NCI-H146 treated with DMSO at 0.1 percent for 48 hours (cell line): Measurements from ENCODE around the gene KCNH1.

ENCODE experiments used
- DNase-seq: peaks from one replicate; lab custom pipeline; 2025; ENCODE audit not compliant: unreplicated experiment; lab: John Stamatoyannopoulos, UW

KCNH1 gene

GRCh38 chr1:210920716-210921694, 212.9 kb downstream of the KCNH1 start:
- DNase-seq = no peak

GRCh38 chr1:210920258-210920657, 213.7 kb downstream of the KCNH1 start:
- DNase-seq = no peak

GRCh38 chr1:210918893-210919292, 215.1 kb downstream of the KCNH1 start:
- no peak for DNase-seq

- no peak for DNase-seq
Observed at GRCh38 chr1:210917560-210918169, 216.3 kb downstream of the KCNH1 start.

GRCh38 chr1:210916548-210916947, 217.4 kb downstream of the KCNH1 start:
- DNase-seq = no peak

GRCh38 chr1:210915890-210916507, 217.9 kb downstream of the KCNH1 start:
- no peak for DNase-seq

GRCh38 chr1:210912752-210913151, 221.2 kb downstream of the KCNH1 start:
- DNase-seq = no peak

- DNase-seq = no peak
Observed at GRCh38 chr1:210910020-210910575, 223.8 kb downstream of the KCNH1 start.

- DNase-seq = no peak
Observed at GRCh38 chr1:210908791-210909190, 225.2 kb downstream of the KCNH1 start.

- DNase-seq = no peak
Observed at GRCh38 chr1:210908257-210908656, 225.7 kb downstream of the KCNH1 start.

- DNase-seq = no peak
Observed at GRCh38 chr1:210907251-210907805, 226.6 kb downstream of the KCNH1 start.

GRCh38 chr1:210905944-210906453, 227.9 kb downstream of the KCNH1 start:
- DNase-seq = no peak

GRCh38 chr1:210905365-210905904, 228.5 kb downstream of the KCNH1 start:
- no peak for DNase-seq

GRCh38 chr1:210901981-210902770, 231.8 kb downstream of the KCNH1 start:
- no peak for DNase-seq

GRCh38 chr1:210900820-210901219, 233.1 kb downstream of the KCNH1 start:
- no peak for DNase-seq

- DNase-seq = no peak
Observed at GRCh38 chr1:210900079-210900478, 233.9 kb downstream of the KCNH1 start.

- no peak for DNase-seq
Observed at GRCh38 chr1:210899676-210900075, 234.3 kb downstream of the KCNH1 start.

GRCh38 chr1:210898473-210898872, 235.5 kb downstream of the KCNH1 start:
- no peak for DNase-seq

- no peak for DNase-seq
Observed at GRCh38 chr1:210883821-210884220, 250.1 kb downstream of the KCNH1 start.
